ENCODE measurements around the gene NECTIN2. TPM values are rescaled to one million over a fixed set of nuclear protein-coding genes. Genes with fewer than 3 reads are reported as not detected.

The NECTIN2 gene
- total and polyA plus RNA-seq, 8 donors: 1.8 to 160 (median 73.8) TPM

GRCh38 chr19:44813841-44814470 lies 32.1 kb upstream of the NECTIN2 start:
- Histone ChIP-seq H3K4me3 (no peak overlapping the region), H3K27me3 (peaks cover 0 to 3% (median 0%) of the 10 kb centered on the region in 3 donors), H3K4me1 (peaks cover 7 to 22% (median 15%) of the 10 kb centered on the region in 4 donors), H3K36me3 (peaks cover 0 to 38% (median 27%) of the 10 kb centered on the region in 4 donors), H3K9me3 (no peaks in the 10 kb centered on the region), H3K27ac (no peak overlapping the region)
- WGBS, 5 donors: 89 to 96% (median 92%) methylated on average over 16 of the region's 16 CpGs
- TF ChIP-seq POLR2AphosphoS5 (IDR thresholded peaks at IDR 0.05): no peak
- TF ChIP-seq POLR2A (IDR thresholded peaks at IDR 0.05): no peak
- no peak for TF ChIP-seq EP300 (IDR thresholded peaks at IDR 0.05)
- no peak for TF ChIP-seq CTCF (IDR thresholded peaks at IDR 0.05)
- no peak for DNase-seq
- intact Hi-C loops (cut with DNase I; ENCODE audit: low total_unique reads): no loop called here

DNA sequence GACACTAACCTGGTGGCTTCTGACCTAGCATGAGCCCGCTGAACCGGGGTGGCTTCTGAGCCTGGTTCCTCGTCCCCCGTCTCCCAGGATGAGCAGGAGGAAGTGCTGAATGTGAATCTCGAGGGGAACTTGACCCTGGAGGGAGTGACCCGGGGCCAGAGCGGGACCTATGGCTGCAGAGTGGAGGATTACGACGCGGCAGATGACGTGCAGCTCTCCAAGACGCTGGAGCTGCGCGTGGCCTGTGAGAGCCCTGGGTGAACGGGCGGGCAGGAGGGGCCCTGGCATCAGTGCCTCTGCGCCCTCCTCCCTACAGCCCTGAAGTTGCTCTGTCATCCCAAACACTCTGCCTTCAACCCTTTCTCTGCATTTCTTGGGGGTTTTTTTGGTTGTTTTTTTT lies 31.6 kb upstream of the NECTIN2 start:
- H3K9me3 ChIP-seq: no peaks in the 10 kb centered on the region
- H3K27me3 ChIP-seq: no peaks in the 10 kb centered on the region
- intact Hi-C loops (cut with DNase I; ENCODE audit: low total_unique reads): no loop called here
- WGBS, 5 donors: 89 to 95% (median 92%) methylated on average over 15 to 17 of the region's 17 CpGs
- H3K4me3 ChIP-seq: no peak overlapping the region
- H3K4me1 ChIP-seq: peaks cover 3 to 16% (median 10%) of the 10 kb centered on the region in 4 donors
- peaks cover 0 to 43% (median 32%) of the 10 kb centered on the region in 4 donors for H3K36me3 ChIP-seq
- DNase-seq: no peak
- TF ChIP-seq EP300 (IDR thresholded peaks at IDR 0.05): no peak
- no peak for TF ChIP-seq POLR2AphosphoS5 (IDR thresholded peaks at IDR 0.05)
- TF ChIP-seq CTCF (IDR thresholded peaks at IDR 0.05): no peak
- no peak for TF ChIP-seq POLR2A (IDR thresholded peaks at IDR 0.05)
- H3K27ac ChIP-seq: no peak overlapping the region

- intact Hi-C loops (cut with DNase I; ENCODE audit: low total_unique reads): no loop called here
- no peak for DNase-seq
- no peak for TF ChIP-seq POLR2A (IDR thresholded peaks at IDR 0.05)
- no peak for TF ChIP-seq CTCF (IDR thresholded peaks at IDR 0.05)
- no peak for TF ChIP-seq EP300 (IDR thresholded peaks at IDR 0.05)
- no peak for TF ChIP-seq POLR2AphosphoS5 (IDR thresholded peaks at IDR 0.05)
- peaks cover 0 to 46% (median 32%) of the 10 kb centered on the region in 4 donors for H3K36me3 ChIP-seq
- no peak overlapping the region for H3K27ac ChIP-seq
- no peaks in the 10 kb centered on the region for H3K9me3 ChIP-seq
- H3K4me1 ChIP-seq: peaks cover 0 to 12% (median 10%) of the 10 kb centered on the region in 4 donors
- 64 to 84% (median 78%) methylated on average over 2 of the region's 2 CpGs for WGBS, 5 donors
- peaks cover 0 to 4% (median 0%) of the 10 kb centered on the region in 3 donors for H3K27me3 ChIP-seq
- H3K4me3 ChIP-seq: no peak overlapping the region
Observed at GRCh38 chr19:44816301-44816700, 29.8 kb upstream of the NECTIN2 start.

GRCh38 chr19:44817725-44818465 lies 28.2 kb upstream of the NECTIN2 start:
- Histone ChIP-seq H3K9me3 (no peaks in the 10 kb centered on the region), H3K36me3 (peaks cover 0 to 43% (median 29%) of the 10 kb centered on the region in 4 donors), H3K27ac (no peak overlapping the region), H3K4me3 (no peak overlapping the region), H3K27me3 (peaks cover 0 to 4% (median 0%) of the 10 kb centered on the region in 3 donors), H3K4me1 (peaks cover 0 to 12% (median 10%) of the 10 kb centered on the region in 4 donors)
- no peak for DNase-seq
- intact Hi-C loops (cut with DNase I; ENCODE audit: low total_unique reads): no loop called here
- TF ChIP-seq CTCF (IDR thresholded peaks at IDR 0.05): no peak
- TF ChIP-seq POLR2AphosphoS5 (IDR thresholded peaks at IDR 0.05): no peak
- no peak for TF ChIP-seq POLR2A (IDR thresholded peaks at IDR 0.05)
- TF ChIP-seq EP300 (IDR thresholded peaks at IDR 0.05): no peak
- WGBS, 5 donors: 86 to 90% (median 88%) methylated on average over 4 to 8 of the region's 8 CpGs

All from stomach (tissue), 9 donors.